SK-N-SH (cell line): ENCODE measurements around the gene NSD1. TPM values are rescaled to one million over a fixed set of nuclear protein-coding genes. Genes with fewer than 3 reads are reported as not detected.

ENCODE experiments used
- CTCF ChIA-PET: fragments of 300-600, 350-600 bp; formaldehyde crosslinking; extraction: SDS; loops from one replicate; lab custom pipeline; 2021; lab: Yijun Ruan, JAX
- POLR2A ChIA-PET: fragments of 350-600 bp; sonication (Branson Sonifier 250); formaldehyde crosslinking; extraction: SDS; loops from one replicate; lab custom pipeline; 2020; ENCODE audit warnings: antibody characterized with exemption, inconsistent platforms; lab: Yijun Ruan, JAX
- DNase-seq: peaks from one replicate; pipeline ENCODE4 v3.0.0; 2012
- H2AFZ ChIP-seq: fragments of 200-600 bp; sonication (generic); 2 replicates; pipeline ENCODE4 v1.8.1; 2016; ENCODE audit warnings: antibody characterized with exemption, mild to moderate bottlenecking, low read depth
- H3F3A ChIP-seq: fragments of 200-600 bp; sonication (generic); replicated peaks from 2 replicates; pipeline ENCODE3; 2016; ENCODE audit warnings: antibody characterized with exemption, mild to moderate bottlenecking; ENCODE audit not compliant: insufficient read depth
- H3K27ac ChIP-seq, 2 experiments: fragments of 200-500 bp in 1 of 2; fragments of 200-600 bp in 1 of 2; sonication (Bioruptor generic) in 1 of 2; sonication (generic), shearing (Covaris generic) in 1 of 2; 2 replicates each; pipeline versions ENCODE4 v1.5.1 to v1.6.1; 2014 to 2016; ENCODE audit warnings: low read depth in 2 of 2, inconsistent platforms in 1 of 2, low read length in 1 of 2, mild to moderate bottlenecking in 1 of 2, mixed read lengths in 1 of 2
- H3K27me3 ChIP-seq: fragments of 200-600 bp; sonication (generic), shearing (Covaris generic); 2 replicates; pipeline ENCODE4 v1.6.1; 2016; ENCODE audit warnings: mixed run types; ENCODE audit not compliant: insufficient read depth
- H3K36me3 ChIP-seq, 2 experiments: fragments of 200-500 bp in 1 of 2; fragments of 200-600 bp in 1 of 2; sonication (Bioruptor generic) in 1 of 2; sonication (generic) in 1 of 2; replicated peaks in 1 of 2; 2 replicates each; pipeline versions ENCODE3 to v1.5.1; 2014 to 2016; ENCODE audit warnings: low read length in 1 of 2, mild to moderate bottlenecking in 1 of 2; ENCODE audit not compliant: insufficient read depth in 2 of 2, control insufficient read depth in 1 of 2
- H3K4me1 ChIP-seq, 2 experiments: fragments of 200-500 bp in 1 of 2; fragments of 200-600 bp in 1 of 2; sonication (Bioruptor generic) in 1 of 2; sonication (generic), shearing (Covaris generic) in 1 of 2; 2 replicates each; pipeline versions ENCODE4 v1.5.1 to v1.6.1; 2014 to 2016; ENCODE audit warnings: low read depth in 1 of 2, low read length in 1 of 2, mixed run types in 1 of 2; ENCODE audit not compliant: insufficient read depth in 2 of 2, control insufficient read depth in 1 of 2
- H3K4me2 ChIP-seq: fragments of 200-600 bp; sonication (generic), shearing (Covaris generic); 2 replicates; pipeline ENCODE4 v1.6.1; 2017; ENCODE audit warnings: mixed run types
- H3K4me3 ChIP-seq, 2 experiments: fragments of 200-500 bp in 1 of 2; fragments of 200-600 bp in 1 of 2; sonication (Bioruptor generic) in 1 of 2; sonication (generic), shearing (Covaris generic) in 1 of 2; 2 replicates each; pipeline versions ENCODE4 v1.5.1 to v1.8.1; 2014 to 2016; ENCODE audit warnings: low read depth in 2 of 2, inconsistent platforms in 1 of 2, low read length in 1 of 2, mild to moderate bottlenecking in 1 of 2, mixed read lengths in 1 of 2, moderate library complexity in 1 of 2
- H3K79me2 ChIP-seq: fragments of 200-600 bp; sonication (generic); 2 replicates; pipeline ENCODE4 v1.8.1; 2017; ENCODE audit warnings: mild to moderate bottlenecking; ENCODE audit not compliant: insufficient read depth
- H3K9ac ChIP-seq: fragments of 200-600 bp; sonication (generic); 2 replicates; pipeline ENCODE4 v1.6.1; 2017; ENCODE audit warnings: mixed run types
- H3K9me2 ChIP-seq: fragments of 200-600 bp; sonication (generic); 2 replicates; pipeline ENCODE4 v1.6.1; 2017; ENCODE audit warnings: mixed run types
- H3K9me3 ChIP-seq: fragments of 200-600 bp; sonication (generic); 2 replicates; pipeline ENCODE4 v1.6.1; 2017; ENCODE audit warnings: mixed run types, mild to moderate bottlenecking, moderate library complexity
- H4K20me1 ChIP-seq: fragments of 200-600 bp; sonication (generic); 2 replicates; pipeline ENCODE4 v1.6.1; 2017; ENCODE audit warnings: mild to moderate bottlenecking, mixed run types; ENCODE audit not compliant: insufficient read depth
- ELF1 ChIP-seq: IDR thresholded peaks from 2 replicates; pipeline ENCODE4 v1.4.0; 2012
- EP300 ChIP-seq, 2 experiments: IDR thresholded peaks; 2 replicates each; pipeline versions ENCODE4 v1.4.0 to v1.6.1; 2012; ENCODE audit warnings: borderline replicate concordance in 1 of 2, low read depth in 1 of 2, low read length in 1 of 2
- FOXJ3 ChIP-seq: sonication (generic); formaldehyde crosslinking; IDR thresholded peaks from 2 replicates; pipeline ENCODE4 v1.5.1; 2020; ENCODE audit warnings: mild to moderate bottlenecking, missing genetic modification reagents
- GABPA ChIP-seq: IDR thresholded peaks from 2 replicates; pipeline ENCODE4 v1.4.0; 2012; ENCODE audit warnings: low read depth, mild to moderate bottlenecking
- GATA2 ChIP-seq: sonication (generic); formaldehyde crosslinking; IDR thresholded peaks from 2 replicates; pipeline ENCODE4 v1.5.0; 2020; ENCODE audit warnings: mild to moderate bottlenecking, missing genetic modification reagents
- JUND ChIP-seq: IDR thresholded peaks from 2 replicates; pipeline ENCODE4 v1.4.0; 2012
- NRF1 ChIP-seq: IDR thresholded peaks from 2 replicates; pipeline ENCODE4 v1.6.1; 2012; ENCODE audit warnings: low read depth, mild to moderate bottlenecking, low read length
- POLR2AphosphoS5 ChIP-seq: IDR thresholded peaks from 2 replicates; pipeline ENCODE4 v1.6.1; 2012; ENCODE audit warnings: low read depth, low read length
- RAD21 ChIP-seq: IDR thresholded peaks from 2 replicates; pipeline ENCODE4 v1.6.1; 2012; ENCODE audit warnings: mild to moderate bottlenecking, low read length
- RCOR1 ChIP-seq: fragments of 150-350 bp; IDR thresholded peaks from 2 replicates; pipeline ENCODE4 v1.6.1; 2017; ENCODE audit warnings: antibody characterized with exemption, low read length
- RFX5 ChIP-seq: IDR thresholded peaks from 2 replicates; pipeline ENCODE4 v1.6.1; 2012; ENCODE audit warnings: mild to moderate bottlenecking, improper control_type of control experiment, low read length
- SMC3 ChIP-seq: IDR thresholded peaks from 2 replicates; pipeline ENCODE4 v1.6.1; 2012; ENCODE audit warnings: low read depth, low read length, improper control_type of control experiment
- TAF1 ChIP-seq: IDR thresholded peaks from 2 replicates; pipeline ENCODE4 v1.6.1; 2012; ENCODE audit warnings: low read depth, mild to moderate bottlenecking, low read length, moderate library complexity, borderline replicate concordance
- TCF12 ChIP-seq: IDR thresholded peaks from 2 replicates; pipeline ENCODE4 v1.4.0; 2012
- TEAD4 ChIP-seq: IDR thresholded peaks from 2 replicates; pipeline ENCODE4 v1.4.0; 2012; ENCODE audit warnings: mild to moderate bottlenecking, borderline replicate concordance; ENCODE audit not compliant: insufficient read depth
- YY1 ChIP-seq: IDR thresholded peaks from 2 replicates; pipeline ENCODE4 v1.4.0; 2012; ENCODE audit warnings: low read depth, mild to moderate bottlenecking
- WGBS: methylation state at CpG from one replicate; pipeline ENCODE4 v1.1.6; 2017; ENCODE audit warnings: low lambda C conversion rate; 5-methylcytosine and 5-hydroxymethylcytosine counted together
- polyA plus RNA-seq, 3 experiments: library from polyadenylated mRNA; depleted of rRNA; stranded (reverse); fragments of >200 nt; gene quantifications; 2 replicates each; pipeline ENCODE4 v1.2.3, GENCODE V29; 2012
- TF ChIP-seq, protein P1 (sequence below): IDR thresholded peaks from 2 replicates; pipeline ENCODE4 v1.4.0; 2012; ENCODE audit warnings: low read depth, borderline replicate concordance
- TF ChIP-seq, protein P2 (sequence below): IDR thresholded peaks from 2 replicates; pipeline ENCODE4 v1.6.1; 2012; ENCODE audit warnings: mild to moderate bottlenecking, low read depth, low read length, moderate library complexity
- TF ChIP-seq, protein P3 (sequence below): IDR thresholded peaks from 2 replicates; pipeline ENCODE4 v1.4.0; 2012; ENCODE audit warnings: low read depth

Gene NSD1
- polyA plus RNA-seq, 1 of the 3 experiments (the other 2 are of a cell fraction) = 6.7 TPM

- Histone ChIP-seq H3F3A (no peaks in the 10 kb centered on the region), H3K79me2 (no peaks in the 10 kb centered on the region), H2AFZ (no peak overlapping the region), H3K4me3 (no peak overlapping the region), H3K9me2 (no peaks in the 10 kb centered on the region), H3K36me3 (no peaks in the 10 kb centered on the region), H3K4me2 (no peak overlapping the region), H4K20me1 (no peaks in the 10 kb centered on the region), H3K4me1 (no peaks in the 10 kb centered on the region), H3K27me3 (no peaks in the 10 kb centered on the region), H3K9me3 (no peaks in the 10 kb centered on the region), H3K27ac (no peak overlapping the region), H3K9ac (no peak overlapping the region)
- ChIA-PET CTCF (no interaction called here), POLR2A (interaction anchor here (1.2 kb wide), 1 partner anchor 11 kb away, joined by 6 read pairs; no protein-coding TSS in a partner anchor)
- no peak for DNase-seq
- WGBS = 90% methylated on average over 15 of the region's 15 CpGs
- TF ChIP-seq ELF1 = no peak
- TF ChIP-seq, protein P1, sequence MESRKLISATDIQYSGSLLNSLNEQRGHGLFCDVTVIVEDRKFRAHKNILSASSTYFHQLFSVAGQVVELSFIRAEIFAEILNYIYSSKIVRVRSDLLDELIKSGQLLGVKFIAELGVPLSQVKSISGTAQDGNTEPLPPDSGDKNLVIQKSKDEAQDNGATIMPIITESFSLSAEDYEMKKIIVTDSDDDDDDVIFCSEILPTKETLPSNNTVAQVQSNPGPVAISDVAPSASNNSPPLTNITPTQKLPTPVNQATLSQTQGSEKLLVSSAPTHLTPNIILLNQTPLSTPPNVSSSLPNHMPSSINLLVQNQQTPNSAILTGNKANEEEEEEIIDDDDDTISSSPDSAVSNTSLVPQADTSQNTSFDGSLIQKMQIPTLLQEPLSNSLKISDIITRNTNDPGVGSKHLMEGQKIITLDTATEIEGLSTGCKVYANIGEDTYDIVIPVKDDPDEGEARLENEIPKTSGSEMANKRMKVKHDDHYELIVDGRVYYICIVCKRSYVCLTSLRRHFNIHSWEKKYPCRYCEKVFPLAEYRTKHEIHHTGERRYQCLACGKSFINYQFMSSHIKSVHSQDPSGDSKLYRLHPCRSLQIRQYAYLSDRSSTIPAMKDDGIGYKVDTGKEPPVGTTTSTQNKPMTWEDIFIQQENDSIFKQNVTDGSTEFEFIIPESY = no peak
Measured at GRCh38 chr5:177123789-177124485, 9.6 kb upstream of the NSD1 start.

DNA sequence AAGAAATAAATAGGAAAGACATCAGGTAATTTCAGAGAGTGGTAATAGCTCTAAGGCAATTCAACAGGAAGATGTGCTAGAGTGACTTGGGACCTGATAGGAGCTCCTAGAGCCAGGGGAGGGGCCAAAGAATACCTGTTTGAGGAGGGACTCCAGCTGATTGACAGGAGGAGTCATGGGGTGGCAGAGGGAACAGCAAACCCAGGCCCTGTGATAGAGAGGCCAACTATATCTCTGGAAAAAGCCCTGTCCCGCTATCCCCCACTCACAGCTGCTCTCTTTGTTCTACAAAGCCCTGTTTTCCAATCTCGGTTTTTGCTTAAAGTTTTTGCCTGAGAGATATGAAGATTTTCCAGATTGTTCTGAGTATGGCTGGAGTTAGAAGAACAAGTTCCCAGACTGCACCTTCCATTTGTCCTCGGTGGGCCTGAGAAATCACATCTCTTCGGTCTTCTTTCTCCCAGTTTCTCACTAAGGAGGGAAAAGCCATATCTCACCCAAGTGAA is 9.0 kb upstream of the NSD1 start:
- TF ChIP-seq NRF1 (no peak), TAF1 (no peak), TEAD4 (no peak), RFX5 (no peak), GATA2 (CRISPR knock-in tag) (no peak), JUND (no peak), TCF12 (no peak), ELF1 (no peak), SMC3 (no peak), FOXJ3 (CRISPR knock-in tag) (no peak), RCOR1 (no peak), POLR2AphosphoS5 (no peak), EP300 (IDR thresholded peaks at IDR 0.05; ENCODE audit: borderline replicate concordance in 1 of 2, low read depth in 1 of 2, low read length in 1 of 2) (no peak), RAD21 (no peak), YY1 (no peak), GABPA (no peak)
- TF ChIP-seq, protein P2, sequence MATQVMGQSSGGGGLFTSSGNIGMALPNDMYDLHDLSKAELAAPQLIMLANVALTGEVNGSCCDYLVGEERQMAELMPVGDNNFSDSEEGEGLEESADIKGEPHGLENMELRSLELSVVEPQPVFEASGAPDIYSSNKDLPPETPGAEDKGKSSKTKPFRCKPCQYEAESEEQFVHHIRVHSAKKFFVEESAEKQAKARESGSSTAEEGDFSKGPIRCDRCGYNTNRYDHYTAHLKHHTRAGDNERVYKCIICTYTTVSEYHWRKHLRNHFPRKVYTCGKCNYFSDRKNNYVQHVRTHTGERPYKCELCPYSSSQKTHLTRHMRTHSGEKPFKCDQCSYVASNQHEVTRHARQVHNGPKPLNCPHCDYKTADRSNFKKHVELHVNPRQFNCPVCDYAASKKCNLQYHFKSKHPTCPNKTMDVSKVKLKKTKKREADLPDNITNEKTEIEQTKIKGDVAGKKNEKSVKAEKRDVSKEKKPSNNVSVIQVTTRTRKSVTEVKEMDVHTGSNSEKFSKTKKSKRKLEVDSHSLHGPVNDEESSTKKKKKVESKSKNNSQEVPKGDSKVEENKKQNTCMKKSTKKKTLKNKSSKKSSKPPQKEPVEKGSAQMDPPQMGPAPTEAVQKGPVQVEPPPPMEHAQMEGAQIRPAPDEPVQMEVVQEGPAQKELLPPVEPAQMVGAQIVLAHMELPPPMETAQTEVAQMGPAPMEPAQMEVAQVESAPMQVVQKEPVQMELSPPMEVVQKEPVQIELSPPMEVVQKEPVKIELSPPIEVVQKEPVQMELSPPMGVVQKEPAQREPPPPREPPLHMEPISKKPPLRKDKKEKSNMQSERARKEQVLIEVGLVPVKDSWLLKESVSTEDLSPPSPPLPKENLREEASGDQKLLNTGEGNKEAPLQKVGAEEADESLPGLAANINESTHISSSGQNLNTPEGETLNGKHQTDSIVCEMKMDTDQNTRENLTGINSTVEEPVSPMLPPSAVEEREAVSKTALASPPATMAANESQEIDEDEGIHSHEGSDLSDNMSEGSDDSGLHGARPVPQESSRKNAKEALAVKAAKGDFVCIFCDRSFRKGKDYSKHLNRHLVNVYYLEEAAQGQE = no peak
- TF ChIP-seq, protein P3, sequence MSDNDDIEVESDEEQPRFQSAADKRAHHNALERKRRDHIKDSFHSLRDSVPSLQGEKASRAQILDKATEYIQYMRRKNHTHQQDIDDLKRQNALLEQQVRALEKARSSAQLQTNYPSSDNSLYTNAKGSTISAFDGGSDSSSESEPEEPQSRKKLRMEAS = no peak
- TF ChIP-seq, protein P1 = no peak
- Histone ChIP-seq H4K20me1 (no peaks in the 10 kb centered on the region), H3K79me2 (no peaks in the 10 kb centered on the region), H3K9ac (no peak overlapping the region), H3K4me1 (no peaks in the 10 kb centered on the region), H3K4me2 (no peak overlapping the region), H3K9me2 (no peaks in the 10 kb centered on the region), H3K9me3 (no peaks in the 10 kb centered on the region), H3K36me3 (no peaks in the 10 kb centered on the region), H3K27ac (no peak overlapping the region), H3F3A (no peaks in the 10 kb centered on the region), H3K27me3 (no peaks in the 10 kb centered on the region), H2AFZ (no peak overlapping the region), H3K4me3 (no peak overlapping the region)
- DNase-seq = no peak
- CTCF ChIA-PET = no interaction called here
- 71% methylated on average over 4 of the region's 4 CpGs for WGBS
- POLR2A ChIA-PET = interaction anchor here (1.2 kb wide), 1 partner anchor 10 kb away, joined by 6 read pairs; no protein-coding TSS in a partner anchor
